ENCODE measurements around the gene LMAN2.

LMAN2 gene

DNA sequence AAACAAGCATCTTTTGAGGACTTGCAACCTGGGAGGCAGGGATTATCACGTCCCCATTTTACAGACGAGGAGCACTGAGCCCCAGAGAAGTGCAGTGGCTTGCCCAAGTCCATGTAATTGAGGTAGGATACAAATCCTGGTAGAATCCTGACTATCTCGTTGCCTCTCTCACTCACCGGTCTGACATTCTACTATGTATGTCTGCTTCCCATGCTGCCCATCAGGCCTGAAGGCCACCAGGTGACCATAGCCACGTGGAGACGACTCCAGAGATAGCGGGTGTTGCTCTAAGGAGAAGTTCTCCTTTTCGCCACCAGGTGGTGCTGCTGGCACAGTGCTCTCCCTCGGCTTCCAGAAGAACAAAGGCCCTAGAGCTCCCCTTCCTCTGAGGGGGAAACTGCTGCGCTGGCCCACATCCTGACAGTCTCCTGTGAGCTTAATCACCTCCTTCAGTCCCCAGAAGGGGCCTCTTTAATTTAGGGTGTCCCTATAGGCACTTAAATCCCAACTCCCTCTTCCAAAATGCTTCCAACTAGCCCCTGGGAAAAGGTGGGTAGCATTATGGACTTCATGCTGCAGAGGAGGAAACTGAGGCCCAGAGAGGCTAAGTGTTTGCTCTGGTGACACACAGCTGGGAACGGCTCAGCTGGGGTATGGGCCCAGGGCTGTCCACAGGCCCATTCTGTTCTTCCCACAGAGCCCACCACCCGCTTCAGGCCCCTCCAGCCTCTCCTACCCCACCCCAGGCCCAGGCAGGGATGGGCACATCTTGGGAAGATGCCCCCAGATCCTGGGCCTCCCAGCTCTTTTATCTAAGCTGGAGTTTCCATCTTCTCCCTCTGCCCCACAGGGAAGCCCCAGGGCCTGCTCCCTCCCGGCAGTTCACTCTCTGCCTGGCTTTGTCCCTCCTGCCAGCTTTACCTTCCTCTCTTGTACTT is 39.2 kb upstream of the LMAN2 start:
- Histone ChIP-seq H3K4me3 (ENCODE audit: low read depth, low read length) (no peak overlapping the region), H3K4me1 (no peaks in the 10 kb centered on the region), H3K27me3 (ENCODE audit: control insufficient read depth, insufficient read depth, low read length) (no peaks in the 10 kb centered on the region), H3K79me2 (no peaks in the 10 kb centered on the region), H3K9me3 (ENCODE audit: control insufficient read depth, low read length) (no peaks in the 10 kb centered on the region), H3K4me2 (ENCODE audit: low read length) (no peak overlapping the region), H3K36me3 (ENCODE audit: control insufficient read depth, insufficient read depth, low read length) (no peaks in the 10 kb centered on the region), H3K27ac (no peak overlapping the region), H3K9ac (no peak overlapping the region), H2AFZ (no peak overlapping the region)
- TF ChIP-seq, protein P1, sequence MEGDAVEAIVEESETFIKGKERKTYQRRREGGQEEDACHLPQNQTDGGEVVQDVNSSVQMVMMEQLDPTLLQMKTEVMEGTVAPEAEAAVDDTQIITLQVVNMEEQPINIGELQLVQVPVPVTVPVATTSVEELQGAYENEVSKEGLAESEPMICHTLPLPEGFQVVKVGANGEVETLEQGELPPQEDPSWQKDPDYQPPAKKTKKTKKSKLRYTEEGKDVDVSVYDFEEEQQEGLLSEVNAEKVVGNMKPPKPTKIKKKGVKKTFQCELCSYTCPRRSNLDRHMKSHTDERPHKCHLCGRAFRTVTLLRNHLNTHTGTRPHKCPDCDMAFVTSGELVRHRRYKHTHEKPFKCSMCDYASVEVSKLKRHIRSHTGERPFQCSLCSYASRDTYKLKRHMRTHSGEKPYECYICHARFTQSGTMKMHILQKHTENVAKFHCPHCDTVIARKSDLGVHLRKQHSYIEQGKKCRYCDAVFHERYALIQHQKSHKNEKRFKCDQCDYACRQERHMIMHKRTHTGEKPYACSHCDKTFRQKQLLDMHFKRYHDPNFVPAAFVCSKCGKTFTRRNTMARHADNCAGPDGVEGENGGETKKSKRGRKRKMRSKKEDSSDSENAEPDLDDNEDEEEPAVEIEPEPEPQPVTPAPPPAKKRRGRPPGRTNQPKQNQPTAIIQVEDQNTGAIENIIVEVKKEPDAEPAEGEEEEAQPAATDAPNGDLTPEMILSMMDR (IDR thresholded peaks at IDR 0.05) = peak; percentile 98

DNA sequence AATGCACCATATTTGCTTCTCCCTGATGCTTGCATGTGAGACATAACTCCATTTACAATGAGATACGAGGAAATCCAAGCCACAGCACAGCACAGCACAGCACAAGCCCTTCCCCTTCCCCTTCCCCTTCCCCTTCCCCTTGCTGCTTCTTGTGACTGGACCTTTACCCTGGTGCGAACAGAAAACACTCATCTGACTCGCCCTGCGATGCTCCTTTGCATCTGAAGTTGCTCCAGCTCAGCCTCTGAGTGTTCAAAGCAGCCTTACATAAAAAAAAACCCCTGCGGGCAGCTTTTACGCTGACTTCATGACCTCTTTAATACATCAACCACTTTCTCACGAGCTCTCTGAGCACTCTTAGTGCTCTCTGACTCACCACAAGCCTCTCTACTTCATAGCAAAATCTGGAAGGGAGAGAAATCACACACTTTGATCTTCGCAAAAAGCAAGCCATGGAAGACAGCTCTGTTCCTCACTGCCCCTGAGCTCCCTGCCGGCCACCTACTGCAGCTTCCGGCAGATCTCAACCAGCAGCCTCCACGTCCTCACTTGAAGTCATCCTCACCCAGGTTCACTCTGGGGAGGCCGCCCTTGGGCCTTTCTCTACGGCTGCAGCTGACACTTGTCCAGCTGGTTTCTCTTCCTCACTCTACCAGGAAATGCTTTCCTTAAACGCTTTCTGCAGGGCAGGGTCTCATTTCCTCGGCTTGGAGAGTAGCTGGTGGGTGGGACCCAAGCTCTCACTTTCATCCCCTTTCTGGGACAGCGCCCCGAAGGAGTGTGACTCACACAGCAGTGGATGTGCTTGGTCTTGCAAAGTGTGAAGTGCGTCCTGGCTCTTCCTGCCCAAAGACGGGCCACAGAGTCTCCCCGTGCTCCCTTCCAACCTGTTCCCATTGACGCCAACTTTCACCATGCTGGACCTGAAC is 38.0 kb upstream of the LMAN2 start:
- Histone ChIP-seq H3K27ac (no peak overlapping the region), H3K4me1 (no peaks in the 10 kb centered on the region), H3K4me3 (ENCODE audit: low read depth, low read length) (no peak overlapping the region), H2AFZ (no peak overlapping the region), H3K79me2 (no peaks in the 10 kb centered on the region), H3K9me3 (ENCODE audit: control insufficient read depth, low read length) (no peaks in the 10 kb centered on the region), H3K4me2 (ENCODE audit: low read length) (no peak overlapping the region), H3K9ac (no peak overlapping the region), H3K27me3 (ENCODE audit: control insufficient read depth, insufficient read depth, low read length) (no peaks in the 10 kb centered on the region), H3K36me3 (ENCODE audit: control insufficient read depth, insufficient read depth, low read length) (no peaks in the 10 kb centered on the region)
- TF ChIP-seq, protein P1 (IDR thresholded peaks at IDR 0.05) = no peak

DNA sequence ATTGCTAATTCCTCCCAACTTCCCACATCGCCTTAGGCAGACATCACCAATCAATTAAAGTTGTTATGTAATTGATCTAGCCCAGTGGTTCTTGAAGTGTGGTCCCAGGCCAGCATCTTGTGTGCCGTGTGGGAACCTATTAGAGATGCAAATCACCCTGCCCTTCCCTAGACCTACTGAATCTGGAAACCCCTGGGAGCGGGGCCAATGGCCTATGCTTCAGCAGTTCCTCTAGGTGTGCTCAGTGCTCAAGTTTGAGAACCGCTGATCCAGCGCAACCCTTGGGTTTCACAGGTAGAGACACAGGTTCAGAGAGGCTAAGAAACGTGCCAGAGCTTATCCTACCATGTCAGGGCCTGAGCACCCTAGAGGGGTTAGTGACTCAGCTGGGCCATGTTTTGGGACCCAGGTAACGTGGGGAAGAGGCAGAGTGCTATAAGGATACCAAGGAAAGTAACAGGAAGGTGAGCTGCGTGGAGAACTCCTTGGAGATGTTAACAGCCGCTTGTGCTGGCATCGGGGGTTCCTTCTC is 37.1 kb upstream of the LMAN2 start:
- Histone ChIP-seq H3K4me1 (no peaks in the 10 kb centered on the region), H3K4me3 (ENCODE audit: low read depth, low read length) (no peak overlapping the region), H3K9me3 (ENCODE audit: control insufficient read depth, low read length) (no peaks in the 10 kb centered on the region), H3K27ac (no peak overlapping the region), H3K27me3 (ENCODE audit: control insufficient read depth, insufficient read depth, low read length) (no peaks in the 10 kb centered on the region), H3K9ac (no peak overlapping the region), H3K4me2 (ENCODE audit: low read length) (no peak overlapping the region), H2AFZ (no peak overlapping the region), H3K79me2 (no peaks in the 10 kb centered on the region), H3K36me3 (ENCODE audit: control insufficient read depth, insufficient read depth, low read length) (no peaks in the 10 kb centered on the region)
- TF ChIP-seq, protein P1 (IDR thresholded peaks at IDR 0.05) = no peak

DNA sequence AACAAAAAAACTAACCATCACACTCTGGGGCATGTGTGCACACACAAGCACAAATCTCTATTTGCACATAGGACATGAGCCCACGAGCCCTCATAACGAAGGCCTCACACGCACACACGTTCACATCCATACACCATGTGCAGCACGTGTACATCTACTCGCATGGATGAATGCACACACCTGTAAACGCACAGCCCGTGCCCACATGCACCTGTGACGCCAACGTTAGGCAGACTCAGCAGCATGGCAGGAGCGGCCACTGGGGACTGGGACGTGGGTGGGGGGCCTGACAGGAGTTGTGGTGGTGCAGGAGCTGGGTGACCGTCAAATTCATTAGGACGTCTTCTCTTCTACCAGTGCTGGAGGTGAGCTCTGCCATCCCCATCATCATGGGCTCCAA is 35.9 kb upstream of the LMAN2 start:
- TF ChIP-seq, protein P1 (IDR thresholded peaks at IDR 0.05) = no peak
- Histone ChIP-seq H2AFZ (no peak overlapping the region), H3K27me3 (ENCODE audit: control insufficient read depth, insufficient read depth, low read length) (no peaks in the 10 kb centered on the region), H3K9me3 (ENCODE audit: control insufficient read depth, low read length) (no peaks in the 10 kb centered on the region), H3K36me3 (ENCODE audit: control insufficient read depth, insufficient read depth, low read length) (no peaks in the 10 kb centered on the region), H3K27ac (no peak overlapping the region), H3K79me2 (no peaks in the 10 kb centered on the region), H3K4me2 (ENCODE audit: low read length) (no peak overlapping the region), H3K4me1 (no peaks in the 10 kb centered on the region), H3K9ac (no peak overlapping the region), H3K4me3 (ENCODE audit: low read depth, low read length) (no peak overlapping the region)

Data from parathyroid adenoma (tissue), 2 donors.